NCI-H2196 treated with DMSO at 0.1 percent for 48 hours (cell line): Measurements from ENCODE around the gene WDSUB1.

Experiments
- DNase-seq: peaks from one replicate; lab custom pipeline; 2025; ENCODE audit not compliant: unreplicated experiment; lab: John Stamatoyannopoulos, UW

The WDSUB1 gene, protein sequence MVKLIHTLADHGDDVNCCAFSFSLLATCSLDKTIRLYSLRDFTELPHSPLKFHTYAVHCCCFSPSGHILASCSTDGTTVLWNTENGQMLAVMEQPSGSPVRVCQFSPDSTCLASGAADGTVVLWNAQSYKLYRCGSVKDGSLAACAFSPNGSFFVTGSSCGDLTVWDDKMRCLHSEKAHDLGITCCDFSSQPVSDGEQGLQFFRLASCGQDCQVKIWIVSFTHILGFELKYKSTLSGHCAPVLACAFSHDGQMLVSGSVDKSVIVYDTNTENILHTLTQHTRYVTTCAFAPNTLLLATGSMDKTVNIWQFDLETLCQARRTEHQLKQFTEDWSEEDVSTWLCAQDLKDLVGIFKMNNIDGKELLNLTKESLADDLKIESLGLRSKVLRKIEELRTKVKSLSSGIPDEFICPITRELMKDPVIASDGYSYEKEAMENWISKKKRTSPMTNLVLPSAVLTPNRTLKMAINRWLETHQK

GRCh38 chr2:159285929-159286708 is at the start of gene WDSUB1:
Gene WDSUB1 (minus strand): TSS chr2:159286703. CDS start chr2:159283069, 3,634 bp downstream.
- DNase-seq: no peak

GRCh38 chr2:159326569-159327255 is 40.2 kb upstream of the WDSUB1 start:
- DNase-seq: no peak

DNA sequence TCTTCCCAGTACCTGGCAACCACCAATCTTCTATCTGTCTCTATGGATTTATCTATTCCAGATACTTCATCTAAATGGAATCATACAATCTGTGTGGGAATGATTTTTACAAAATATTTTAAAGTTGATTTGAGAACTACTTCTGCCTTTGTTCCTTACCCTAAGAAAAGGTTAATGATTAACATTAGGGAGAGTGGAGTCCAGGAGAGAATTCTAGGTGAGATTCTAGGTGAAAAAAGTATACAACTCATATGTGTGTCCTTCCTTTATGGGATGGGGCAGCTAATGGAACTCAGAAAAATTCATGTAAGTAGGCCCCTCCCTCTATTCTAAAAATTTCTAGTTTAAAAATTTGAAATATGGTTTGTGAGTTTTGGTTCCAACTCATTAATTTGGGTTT is 35.9 kb upstream of the WDSUB1 start:
- no peak for DNase-seq

- DNase-seq: no peak
These were observed 31.0 kb upstream of the WDSUB1 start for GRCh38 chr2:159317392-159318088.

- no peak for DNase-seq
These were observed 21.4 kb upstream of the WDSUB1 start for GRCh38 chr2:159307942-159308341.

DNA sequence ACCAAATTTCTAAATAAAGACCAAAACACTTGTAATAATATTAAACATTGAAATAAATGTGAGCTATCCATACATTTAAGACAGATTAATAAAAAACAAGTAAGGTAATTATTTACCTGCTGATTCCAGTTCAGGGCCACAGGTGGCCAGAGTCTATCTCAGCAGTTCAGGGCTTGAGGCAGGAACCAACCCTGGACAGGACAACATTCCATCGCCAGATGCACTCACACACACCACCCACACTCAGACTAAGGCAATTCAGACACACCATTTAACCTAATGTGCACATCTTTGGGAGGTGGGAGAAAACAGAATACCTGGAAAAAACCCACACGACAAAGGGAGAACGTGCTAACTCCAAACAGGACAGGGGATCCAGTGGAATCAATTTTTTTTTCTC is 14.1 kb upstream of the WDSUB1 start:
- no peak for DNase-seq

- DNase-seq: no peak
These were observed 12.5 kb upstream of the WDSUB1 start for GRCh38 chr2:159298967-159299366.

DNA sequence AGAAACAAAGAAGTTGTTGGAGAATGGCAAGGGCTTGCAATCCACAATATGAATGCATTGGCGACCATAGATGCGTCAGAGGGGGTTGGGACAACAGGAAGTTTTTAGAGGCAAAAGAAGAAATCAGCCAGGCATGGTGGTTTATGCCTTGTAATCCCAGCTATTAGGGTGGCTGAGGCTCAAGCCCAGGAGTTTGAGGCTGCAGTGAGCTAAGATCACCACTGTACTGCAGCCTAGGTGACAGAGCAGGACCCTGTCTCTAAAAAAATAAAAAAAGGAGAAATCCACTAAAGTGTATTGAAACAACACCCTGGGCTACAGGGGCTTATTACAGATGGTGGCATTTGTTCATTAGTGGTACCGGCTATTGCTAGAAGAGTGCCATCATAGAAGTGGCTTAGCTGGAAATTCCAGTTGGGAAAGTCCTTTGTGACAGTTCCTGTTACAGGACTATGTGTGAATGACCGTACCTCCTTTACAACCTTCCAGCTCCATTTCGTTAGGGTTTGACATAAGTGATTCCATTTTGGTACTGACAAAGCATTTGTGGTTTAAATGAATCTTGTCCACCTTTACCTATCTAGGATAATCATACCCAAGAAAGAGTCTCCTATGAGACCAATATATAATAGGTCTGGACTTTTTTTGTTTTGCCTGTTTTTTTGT is 10.7 kb upstream of the WDSUB1 start:
- DNase-seq: no peak

DNA sequence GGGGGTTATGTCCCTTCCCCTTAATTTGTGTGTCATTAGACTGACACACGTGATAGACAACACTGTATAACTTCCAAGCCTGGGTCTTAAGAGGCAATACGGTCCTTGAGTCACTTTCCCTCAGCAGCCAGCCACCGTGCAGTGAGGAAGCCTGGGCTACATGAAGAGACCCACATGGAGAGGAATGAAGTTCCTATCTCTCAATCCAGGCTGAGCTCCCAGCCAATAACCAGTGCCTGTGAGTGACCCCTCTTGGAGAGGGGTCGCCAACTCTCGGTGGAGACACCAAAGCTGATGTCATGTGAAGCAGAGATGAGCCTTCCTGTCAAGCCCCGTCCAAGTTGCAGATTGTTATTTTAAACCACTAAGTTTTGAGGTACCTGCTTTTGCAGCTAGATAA is 5.7 kb upstream of the WDSUB1 start:
- no peak for DNase-seq

DNA sequence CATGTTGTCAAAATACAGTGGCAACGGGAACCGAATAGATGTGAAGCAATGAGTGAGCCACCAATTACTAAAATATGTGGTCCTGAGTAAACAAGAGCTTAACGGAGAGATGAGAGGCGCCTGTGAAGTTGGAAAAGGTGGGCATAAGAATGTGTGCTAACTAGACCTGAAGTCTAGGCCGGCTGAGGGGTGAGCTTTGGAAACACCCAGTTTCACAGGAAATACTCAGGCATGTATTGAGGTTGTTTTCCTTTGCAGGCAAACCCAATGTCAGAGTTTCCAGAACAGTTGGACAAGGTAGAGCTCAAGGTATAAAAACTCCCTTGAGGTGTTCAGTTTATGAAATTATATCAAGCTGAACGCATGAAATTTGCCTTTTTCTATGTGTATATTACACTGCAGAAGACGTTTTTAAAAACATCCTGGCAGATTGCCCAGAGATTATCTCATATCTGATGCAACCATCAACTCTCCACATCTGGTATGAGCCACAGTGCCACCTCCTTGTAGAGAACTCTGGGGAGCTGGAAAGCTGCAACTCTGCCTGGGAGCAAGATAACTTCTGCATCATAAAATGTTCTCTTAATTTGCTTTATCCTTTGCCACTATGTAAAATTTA is 3.9 kb upstream of the WDSUB1 start:
- peak; percentile 22 for DNase-seq

GRCh38 chr2:159287733-159288132 is 1.2 kb upstream of the WDSUB1 start:
- DNase-seq: no peak

- DNase-seq: peak; percentile 97
These were observed 372 bp upstream of the WDSUB1 start for GRCh38 chr2:159286709-159287441.

GRCh38 chr2:159285433-159285832 is 1.1 kb downstream of the WDSUB1 start:
- no peak for DNase-seq

- no peak for DNase-seq
These were observed 3.0 kb downstream of the WDSUB1 start for GRCh38 chr2:159283529-159283928.

DNA sequence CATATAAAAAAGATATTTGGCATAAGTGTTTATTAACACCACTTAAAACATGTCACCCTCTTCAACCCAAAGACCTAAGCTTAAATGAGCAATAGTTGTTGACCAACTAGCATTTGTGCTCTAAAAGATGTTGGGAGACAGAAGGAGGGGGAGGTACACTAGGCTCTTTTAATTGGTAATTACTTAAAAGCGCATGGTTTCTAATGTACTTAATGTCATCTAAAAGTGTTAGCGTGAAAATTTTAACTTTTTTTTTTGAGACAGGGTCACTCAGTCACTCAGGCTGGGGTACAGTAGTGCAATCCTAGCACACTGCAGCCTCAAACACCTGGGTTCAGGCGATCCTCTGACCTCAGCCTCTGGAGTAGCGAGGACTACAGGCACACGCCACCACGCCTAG is 5.5 kb downstream of the WDSUB1 start:
- DNase-seq: no peak

- no peak for DNase-seq
These were observed 6.8 kb downstream of the WDSUB1 start for GRCh38 chr2:159279700-159280099.

DNA sequence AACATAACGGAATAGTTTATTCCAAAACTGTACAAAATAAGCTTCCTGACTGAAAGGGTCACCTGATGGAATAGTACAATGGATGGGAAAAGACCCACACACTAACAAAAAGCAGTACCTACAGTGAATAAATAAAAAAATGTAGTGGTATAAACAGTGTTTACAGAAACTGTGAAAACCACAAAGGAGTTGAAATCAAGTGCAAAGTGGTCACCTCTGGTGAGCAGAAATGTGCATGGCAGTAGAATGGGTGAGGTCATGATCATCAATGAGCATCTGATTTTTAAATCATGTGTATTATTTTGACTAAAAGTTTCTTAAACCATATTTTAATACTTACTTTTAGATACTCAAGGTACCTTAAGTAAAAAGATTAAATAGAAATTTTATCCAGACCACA is 11.4 kb downstream of the WDSUB1 start:
- no peak for DNase-seq

- DNase-seq: no peak
These were observed 14.3 kb downstream of the WDSUB1 start for GRCh38 chr2:159272156-159272555.

DNA sequence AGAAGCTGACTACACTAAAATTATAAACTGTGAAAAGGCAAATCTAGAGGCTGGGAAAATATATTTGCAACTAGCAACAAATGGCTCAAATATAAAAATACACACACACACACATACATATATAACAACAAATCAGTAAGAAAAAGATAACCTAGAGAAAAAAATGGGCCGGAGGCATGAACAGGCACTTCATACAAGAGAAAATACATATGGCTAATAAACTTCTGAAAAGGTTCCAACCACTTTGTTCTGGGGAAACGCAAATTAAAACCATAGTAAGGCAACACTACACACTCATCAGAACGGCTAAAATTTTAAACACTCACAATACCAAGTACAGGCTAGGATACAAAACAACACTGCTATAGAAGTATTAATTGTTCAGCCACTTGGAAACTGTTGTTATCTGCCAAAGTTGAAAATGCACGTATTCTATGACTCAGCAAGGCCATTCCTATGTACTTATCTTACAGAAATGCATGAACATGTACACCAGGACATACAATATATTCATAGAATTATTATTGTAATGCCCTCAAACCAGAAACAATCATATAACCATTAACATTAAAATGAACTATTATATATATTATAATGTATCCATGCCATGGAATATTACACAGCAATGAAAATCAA is 15.6 kb downstream of the WDSUB1 start:
- DNase-seq: no peak
